ENCODE measurements around the gene ITM2C.
A peak's percentile ranks its signal among the peaks of the same experiment; 100 is the strongest.

The ITM2C gene

DNA sequence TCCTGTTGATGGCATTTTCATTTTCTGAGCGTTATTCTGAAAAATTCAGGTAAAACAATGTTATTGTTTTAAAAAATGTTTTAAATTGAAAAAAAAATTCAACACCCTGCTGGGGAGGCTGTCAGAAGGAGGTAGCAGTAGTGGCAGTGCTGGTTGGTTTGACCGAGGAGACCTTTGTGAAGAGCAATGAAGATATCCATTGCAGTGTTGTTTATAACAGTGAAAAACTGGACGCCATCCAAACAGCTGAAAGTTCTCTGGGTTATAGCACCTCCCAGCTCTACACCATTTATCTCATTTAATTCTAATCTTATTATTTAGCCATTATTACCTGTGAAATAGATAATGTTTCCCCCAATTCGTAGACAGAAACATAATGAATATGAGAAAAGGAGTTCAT is 12.6 kb upstream of the ITM2C start:
- DNase-seq (ENCODE audit: low spot score): no peak

DNA sequence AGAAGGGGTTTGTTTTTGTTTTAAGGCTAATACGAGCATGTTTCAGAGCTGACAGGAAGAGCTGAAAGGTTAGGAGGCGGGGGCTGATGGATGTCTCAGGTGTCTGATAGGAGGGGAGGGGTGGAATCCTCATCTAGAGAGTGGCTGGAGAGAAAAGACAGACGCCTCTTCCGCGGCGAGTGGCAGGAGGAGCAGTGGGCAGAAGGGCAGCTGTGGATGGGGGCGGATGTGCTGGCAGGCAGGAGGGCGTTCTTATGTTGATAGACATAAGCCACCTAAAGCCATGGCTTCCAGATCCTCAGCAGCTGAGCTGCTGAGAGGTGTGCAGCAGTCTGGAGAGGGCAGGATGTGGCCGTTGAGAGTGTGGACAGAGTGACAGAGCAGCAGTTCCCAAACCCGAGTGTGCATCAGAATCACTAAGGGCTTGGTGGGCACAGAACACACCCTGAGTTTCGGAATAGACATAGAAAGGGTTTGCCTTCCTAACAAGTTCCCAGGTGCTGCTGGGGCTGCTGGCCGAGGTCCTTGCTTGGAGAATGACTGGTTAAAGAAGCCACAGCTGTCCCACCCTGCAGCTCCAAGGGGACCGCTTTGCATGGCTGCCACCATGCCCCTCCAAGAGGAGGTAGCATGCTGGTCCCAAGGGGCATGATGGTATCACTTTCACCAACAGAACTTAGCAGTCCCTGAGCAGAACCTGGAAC is 3.0 kb upstream of the ITM2C start:
- no peak for DNase-seq (ENCODE audit: low spot score)

DNA sequence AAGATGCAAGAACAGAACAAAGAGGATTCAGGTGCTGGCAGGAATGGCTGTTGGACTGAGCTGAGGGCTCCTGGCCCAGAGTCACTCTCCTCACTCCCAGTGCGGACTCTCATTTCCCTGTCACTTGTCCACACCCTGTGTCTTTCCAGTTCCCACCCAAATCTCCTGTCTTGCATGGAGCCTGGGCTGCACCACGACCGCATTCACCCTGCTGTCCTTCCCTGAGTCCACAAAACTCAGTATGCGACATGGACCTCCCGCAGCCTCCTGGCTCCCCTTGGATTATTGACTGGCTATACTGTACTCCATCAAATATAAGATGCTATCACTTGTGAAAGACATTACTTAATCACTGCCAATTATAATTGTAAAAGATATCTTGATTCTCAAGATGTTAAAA is 2.5 kb upstream of the ITM2C start:
- no peak for DNase-seq (ENCODE audit: low spot score)

DNA sequence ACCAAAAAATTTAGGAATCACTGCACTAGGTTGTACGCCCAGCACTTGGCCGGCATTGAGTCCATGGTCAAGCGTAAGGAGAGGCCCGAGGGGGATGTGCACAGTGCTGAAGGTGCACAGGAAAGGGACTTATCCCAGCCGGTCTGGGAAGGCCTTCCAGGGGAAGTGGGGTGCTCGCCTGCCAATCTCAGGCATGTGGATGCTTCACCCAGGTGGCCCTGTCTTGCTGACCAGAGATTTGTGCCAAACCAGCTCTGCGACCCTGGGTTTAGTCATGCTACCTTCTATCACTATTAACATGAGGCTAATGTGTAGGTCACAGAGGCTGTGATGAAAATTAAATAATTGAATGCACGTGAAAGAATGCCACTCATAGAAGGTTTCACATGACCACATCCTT is 1.7 kb upstream of the ITM2C start:
- no peak for DNase-seq (ENCODE audit: low spot score)

DNA sequence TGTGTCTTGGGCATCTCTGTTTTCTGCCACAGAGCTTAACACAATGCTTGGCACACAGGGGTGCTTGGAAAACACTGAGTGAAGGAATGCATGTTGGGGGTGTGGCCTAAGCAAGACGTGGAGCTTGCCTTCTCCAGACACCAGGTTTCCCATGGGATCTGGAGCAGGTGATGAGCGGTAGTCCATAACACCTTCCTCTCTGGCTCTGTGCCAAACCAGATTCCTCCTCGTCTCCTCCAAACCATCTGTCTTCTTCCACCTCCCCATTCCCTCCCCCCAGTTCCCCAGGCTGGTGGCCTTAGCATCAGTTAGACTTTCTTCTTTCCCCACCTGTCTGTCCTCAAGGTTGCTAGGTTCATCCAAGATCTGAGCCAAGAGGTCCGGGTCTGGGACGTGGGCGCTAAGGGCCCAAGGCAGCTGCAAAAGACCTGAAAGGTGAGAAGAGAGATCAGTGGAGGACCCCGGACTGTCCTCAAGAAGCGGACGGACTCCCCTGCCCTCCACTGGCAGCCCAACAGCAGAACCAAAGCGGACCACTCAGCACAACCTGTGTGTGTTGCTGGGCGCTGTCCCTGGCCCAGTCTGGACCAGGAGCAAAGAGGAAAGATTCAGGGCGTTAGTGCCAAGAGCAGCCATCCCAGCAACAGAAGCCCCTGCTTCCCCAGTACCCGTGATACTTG is 1.2 kb upstream of the ITM2C start:
- no peak for DNase-seq (ENCODE audit: low spot score)

DNA sequence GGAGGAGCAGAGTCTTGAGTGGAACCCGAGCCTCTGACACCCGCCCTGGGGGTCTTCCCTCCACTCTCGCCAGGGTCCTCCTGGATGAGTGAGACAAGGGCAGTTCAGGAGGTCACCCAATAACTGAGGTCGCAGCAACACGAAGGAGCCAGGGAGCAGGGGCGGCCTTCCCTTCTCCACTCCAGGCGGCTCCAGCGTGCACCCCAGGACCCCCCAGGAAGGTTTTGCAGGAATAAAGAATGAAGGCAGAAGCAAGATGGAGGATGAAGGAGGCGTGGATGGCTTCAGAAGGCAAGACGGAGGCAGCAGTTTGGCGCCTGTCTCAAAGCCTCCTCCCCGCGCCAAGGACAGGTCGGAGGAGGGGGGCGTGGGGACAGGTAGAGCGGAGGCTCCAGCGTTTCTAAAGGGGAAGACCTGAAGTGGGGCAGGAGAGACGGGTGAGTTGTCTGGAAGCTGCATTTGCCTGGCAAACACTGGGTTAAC is 579 bp upstream of the ITM2C start:
- DNase-seq (ENCODE audit: low spot score): no peak

DNA sequence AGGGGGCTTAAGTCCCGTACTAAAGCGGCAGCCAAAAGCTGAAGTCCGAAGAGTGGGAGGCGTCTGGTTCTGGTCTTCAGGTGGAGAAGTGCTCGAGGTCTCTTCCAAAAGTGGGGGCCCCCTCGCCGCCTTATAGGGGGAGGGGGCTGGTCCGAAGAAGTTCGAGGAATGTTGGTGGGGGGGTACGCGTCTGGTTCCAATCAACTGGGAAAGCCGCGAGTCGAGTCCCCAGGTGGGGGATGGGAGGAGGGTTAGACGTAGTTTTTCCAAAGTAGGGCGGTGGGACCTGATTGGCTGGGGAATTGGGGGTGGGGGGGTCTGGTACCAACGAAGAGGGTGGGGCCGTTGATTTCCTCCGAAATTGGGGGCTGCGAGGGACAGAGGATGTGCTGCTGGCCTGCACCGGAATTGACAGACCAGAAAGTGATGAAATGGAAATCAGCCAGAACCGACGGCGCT is 594 bp downstream of the ITM2C start:
- DNase-seq (ENCODE audit: low spot score): no peak

DNA sequence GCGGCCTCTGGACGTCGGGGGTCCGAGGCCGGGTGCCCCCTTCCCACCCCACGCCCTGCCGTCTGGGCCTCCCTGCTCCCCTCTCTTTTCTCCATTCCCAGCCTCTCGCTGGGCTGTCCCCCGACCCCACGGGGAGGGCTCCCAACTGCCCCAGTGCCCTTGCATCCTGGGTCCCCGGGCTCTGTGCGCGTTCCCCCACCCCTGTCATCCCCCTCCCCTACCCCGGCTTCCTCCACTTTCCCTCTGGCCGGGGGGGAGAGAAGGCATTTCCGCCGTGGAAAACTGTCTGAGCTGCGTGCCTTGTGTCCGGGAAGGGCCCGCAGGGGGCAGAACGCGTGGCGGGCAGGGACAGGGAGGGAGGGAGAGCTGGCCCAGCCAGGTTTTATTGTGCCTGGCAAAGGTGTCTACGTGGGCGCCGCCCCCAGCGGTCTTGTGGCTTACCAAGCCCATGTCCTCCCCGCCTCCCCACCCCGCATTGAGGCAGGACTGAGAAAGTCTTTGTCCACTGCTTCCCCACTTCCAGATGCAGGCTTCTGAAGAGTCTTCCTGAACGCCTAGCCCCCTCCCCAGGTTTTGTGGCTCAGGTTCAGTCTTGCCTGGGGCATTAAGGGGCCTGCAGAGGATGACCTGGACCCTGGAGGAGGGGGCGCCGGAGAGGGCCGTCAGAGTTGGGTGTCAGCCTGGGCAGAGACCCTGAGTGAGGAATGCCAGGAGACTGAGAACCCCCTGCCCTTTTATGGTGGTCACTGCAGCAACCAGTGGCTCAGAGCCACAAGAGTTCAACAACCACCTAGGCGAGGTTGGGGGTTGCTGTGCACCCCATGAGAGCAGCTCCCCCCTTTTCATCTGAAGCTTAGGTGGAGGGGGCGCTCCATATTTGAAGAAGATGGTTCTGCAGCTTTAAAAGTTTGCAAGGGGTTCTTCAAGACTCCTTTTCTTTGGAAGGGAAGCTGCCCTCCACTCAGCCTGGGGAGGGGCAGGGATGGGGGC is 1.3 kb downstream of the ITM2C start:
- DNase-seq (ENCODE audit: low spot score): peak; percentile 73

DNA sequence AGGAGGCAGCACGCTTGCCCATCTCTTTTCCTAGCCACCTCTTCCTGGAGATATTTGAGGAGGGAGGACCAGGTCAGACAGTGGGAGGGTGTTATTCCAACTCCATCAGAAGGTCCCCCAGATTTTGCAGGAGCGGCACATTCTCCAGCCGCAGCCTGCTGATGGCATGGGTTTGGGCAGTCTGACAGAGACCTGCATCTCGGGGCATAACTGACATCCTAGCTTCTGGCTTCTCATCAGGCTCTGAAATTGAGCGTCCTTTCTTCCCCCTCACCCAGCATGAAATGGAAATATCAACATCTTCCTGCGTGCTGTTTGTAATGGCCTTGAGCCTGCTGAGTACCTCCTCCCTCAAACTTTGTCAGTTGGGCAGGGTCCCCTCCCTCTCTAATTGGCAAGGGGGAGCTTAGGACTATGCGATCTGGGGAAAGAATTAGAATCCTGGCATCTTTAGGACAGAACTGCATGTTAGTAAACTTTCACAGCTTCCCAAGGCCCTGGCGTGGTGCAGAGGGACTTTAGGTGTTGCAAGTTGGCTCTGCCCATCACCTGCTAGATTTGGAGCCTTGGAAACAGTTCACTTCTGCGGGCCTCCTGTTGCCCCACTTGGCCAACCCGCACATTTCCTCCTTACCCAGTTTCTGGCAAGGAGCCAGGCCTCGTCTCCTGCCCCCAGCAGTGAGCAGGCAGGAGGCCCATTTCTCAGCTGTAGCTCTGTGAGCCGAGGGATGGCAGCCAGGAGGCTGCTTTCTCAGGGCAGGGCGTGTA is 2.2 kb downstream of the ITM2C start:
- no peak for DNase-seq (ENCODE audit: low spot score)

DNA sequence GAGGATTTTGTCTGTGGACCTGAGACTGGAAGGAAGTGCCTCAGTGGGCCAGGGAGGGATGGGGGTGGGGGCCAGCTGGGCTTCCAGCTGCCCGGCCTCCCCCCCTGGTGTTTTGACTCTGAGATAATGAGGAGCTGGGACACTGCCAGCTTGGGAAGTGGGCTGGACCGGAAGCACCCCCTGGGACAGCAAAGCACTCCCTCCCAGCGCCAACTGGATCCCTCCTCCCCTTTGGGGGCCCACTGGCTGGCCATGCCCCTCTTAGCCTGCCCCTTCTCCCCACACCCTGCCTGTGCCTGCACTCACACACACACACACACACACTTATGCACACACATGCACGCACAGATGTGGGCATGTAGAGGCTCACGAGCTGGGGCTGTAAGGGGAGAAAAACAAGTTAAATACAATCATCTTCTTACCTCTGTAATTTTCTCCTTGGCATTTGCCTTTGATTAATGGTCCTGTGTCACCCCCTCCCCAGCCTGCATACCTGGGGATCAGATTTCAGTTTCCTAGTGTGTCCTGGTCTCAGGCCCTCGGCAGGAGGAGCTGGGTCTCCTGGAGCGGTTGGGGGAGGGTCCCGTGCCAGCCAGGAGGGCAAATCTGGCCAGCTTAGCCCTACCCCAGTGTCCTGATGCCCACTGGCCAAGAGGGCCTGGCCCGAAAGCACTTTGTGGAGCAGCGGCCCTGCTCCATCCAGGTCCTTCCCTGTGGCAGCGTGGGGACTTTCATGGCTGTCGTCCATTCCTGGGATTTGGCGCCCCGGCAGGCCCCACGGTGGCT is 3.6 kb downstream of the ITM2C start:
- no peak for DNase-seq (ENCODE audit: low spot score)

DNA sequence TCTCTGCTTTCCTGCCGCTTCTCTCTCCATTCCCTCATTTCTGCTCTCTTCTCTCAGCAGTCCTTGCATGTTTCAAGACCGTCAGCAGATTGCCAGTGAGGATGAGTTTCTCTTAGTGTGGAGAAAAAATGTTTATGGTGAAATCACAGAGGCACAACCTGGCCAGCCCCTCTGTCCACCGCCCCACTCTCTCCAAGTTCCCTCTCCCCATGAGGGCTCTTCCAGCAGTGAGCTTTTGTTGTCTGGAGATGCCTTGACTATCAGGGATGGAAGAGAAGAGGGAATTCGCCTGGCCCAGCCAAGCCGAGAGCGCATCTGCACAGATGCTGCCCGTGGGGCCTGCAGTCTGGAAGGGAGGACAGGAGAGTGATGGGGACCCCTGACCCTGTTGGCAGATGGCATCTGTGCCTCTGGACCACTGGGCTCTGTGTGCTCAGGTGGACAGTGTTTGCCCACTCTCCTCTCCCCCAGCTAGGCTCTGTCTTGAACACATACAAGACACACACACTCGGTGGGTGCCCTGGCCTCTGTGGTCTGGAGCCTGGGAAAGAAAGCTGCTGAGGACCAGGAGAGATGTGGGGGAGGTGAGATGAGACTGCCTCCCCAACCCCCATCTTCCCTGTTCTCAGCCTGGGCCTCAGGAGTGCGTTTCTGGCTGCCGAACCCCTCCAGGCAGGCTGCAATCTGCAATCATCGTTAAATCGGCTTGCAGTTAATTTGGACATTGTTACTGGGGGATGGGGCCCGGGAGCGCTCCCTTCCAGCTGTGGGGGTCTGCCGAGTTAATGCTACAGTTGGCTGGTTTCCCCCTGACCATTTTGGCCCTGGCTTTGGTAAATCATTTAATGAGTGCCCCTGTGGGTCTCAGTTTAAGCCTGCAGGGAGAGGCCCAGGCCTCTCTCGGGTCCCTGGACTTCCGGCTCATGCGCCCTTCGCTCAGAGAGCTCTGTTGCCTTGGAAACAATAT is 4.5 kb downstream of the ITM2C start:
- DNase-seq (ENCODE audit: low spot score): no peak

DNA sequence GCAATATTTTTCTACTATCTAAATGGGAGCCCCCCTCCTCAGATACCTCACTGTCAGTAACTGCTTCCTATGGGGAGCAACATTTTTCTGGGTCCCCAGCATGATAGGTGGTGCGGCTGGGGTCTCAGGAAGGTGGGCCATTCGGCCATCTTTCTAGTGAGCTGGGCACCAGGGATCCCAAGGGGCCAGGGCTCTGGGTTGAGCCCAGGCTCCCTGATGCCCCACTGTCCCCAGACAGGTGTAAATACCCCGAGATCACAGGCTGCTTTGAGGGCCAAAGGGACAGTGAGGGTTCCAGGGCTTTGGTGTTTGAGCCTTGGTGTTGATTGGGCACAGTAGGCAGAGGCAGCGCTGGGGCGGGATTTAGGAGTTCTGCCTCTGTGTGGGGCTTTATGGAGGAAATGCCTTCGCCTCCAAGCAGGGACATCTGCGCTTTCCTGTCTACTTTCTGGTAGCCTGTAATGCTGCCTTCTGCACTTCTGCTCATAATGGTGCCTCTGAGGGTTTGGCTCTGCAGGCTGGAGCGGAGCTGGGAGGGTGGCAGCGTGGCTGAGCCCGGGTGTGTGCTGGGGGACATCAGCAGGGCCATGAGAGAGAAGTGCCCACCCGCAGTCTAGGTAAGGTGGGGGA is 5.3 kb downstream of the ITM2C start:
- no peak for DNase-seq (ENCODE audit: low spot score)

DNA sequence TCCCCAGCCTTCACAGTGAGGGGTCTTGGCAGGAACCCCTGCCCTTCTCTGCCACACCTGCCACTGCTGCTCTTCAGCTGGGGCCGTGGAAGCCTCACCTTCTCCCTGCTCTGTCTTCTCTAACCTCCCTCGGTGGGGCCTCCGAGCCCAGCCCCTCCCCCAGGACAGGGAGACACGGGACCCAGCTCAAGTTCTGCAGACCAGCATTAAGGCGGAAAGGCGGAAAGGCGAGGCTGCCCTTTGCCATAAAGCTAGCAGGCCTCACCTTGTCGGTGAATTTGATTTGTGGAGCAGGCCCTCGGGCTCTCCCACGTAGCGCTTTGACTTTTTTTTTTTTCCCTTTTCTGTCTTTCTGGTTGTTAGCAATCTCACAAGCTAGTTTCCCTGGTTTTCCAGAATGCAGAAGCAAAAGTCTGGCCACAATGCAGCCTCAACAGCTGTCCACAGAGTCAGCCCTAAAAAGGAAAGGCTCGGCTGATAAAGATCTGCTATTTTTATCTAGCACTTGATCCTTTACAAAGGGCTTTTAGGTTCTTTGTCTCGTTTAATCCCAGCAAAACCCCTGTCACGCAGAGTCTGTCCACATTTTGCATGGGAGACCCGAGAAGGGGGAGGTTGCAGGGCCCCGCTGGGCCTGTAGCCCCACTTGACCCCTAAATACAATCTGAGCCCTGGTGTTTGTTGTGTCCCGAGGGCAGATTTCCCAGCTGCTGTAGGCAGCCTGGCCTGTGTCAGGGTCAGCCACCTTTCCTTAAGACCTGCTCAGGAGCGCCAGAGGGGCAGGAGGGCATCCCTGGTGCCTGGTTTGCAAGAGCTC is 6.0 kb downstream of the ITM2C start:
- peak; percentile 72 for DNase-seq (ENCODE audit: low spot score)

DNA sequence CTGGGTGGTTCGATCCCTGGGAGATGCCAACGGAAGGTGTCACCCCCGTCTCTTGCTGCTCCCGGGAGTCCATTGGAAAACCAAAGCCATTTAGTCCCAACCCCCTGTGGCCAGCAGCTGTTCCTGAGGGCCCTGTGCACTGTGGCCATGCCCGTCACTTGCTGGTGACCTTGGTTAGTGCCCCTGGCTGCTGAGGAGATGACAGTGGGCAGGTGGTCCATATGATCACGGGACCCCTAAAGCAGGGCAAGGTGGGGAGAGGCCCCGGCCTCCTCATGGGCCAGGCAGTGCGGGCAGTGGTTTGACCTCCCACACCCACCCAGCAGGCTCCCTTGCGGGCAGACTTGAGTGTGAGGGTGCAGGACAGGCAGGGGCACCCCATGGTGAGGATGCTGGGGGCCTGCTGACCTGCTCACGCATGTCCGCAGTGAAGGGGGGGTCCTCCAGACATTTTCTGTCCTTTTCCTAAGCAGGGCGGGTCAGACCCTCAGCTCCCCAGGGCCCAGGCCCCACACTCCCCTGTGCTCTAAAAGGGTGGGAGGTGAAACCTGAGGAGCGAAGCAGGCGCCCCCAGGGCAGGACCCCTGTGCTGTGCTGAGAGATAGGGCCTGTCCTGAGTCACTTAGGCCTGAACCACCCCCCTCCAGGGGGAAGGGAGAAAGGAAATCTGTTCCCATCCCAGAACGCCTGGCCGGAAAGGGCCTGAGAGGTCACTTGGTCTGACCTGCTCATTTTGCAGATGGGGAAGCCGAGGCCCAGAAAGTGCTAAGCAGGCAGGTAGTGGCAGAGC is 6.8 kb downstream of the ITM2C start:
- DNase-seq (ENCODE audit: low spot score): peak; percentile 53

DNA sequence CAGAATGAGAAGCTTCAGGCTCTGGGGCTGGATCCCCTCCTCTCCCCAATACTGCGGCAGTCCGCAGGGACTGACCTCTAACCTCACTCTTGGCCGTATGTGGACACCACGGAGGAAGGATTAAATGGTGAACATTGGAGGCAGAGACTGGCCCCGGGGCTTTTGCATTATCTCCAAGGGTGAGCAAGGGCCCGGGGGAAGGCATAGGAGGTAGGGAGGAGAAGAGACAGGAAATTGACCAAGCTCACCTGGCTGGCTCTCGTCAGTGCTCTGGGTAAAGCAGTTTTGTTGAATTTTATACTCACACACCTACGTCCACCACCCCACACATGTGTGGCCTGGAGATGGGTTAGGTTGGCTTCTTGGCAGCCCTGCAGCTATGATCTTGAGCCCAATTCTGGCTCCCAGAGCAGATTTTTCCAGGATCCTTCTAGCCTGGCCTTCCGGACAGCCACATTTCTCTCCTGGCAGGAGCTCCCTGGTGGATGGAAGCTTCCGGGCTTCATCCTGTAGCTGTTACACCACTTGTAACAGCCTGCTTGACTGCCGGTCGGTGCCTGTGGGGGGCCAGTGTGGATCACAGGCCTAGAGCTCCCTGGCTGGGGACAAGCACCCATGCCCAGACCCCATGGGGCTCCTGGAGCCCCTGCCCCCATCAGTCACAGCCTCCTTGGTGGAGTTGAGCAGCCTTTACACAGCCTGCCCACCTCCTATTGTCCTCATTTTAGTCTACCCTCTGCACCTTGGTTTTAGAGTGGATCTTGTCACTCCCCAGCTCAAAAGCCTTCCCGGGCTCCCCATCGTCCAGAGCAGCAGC is 7.6 kb downstream of the ITM2C start:
- DNase-seq (ENCODE audit: low spot score): no peak

DNA sequence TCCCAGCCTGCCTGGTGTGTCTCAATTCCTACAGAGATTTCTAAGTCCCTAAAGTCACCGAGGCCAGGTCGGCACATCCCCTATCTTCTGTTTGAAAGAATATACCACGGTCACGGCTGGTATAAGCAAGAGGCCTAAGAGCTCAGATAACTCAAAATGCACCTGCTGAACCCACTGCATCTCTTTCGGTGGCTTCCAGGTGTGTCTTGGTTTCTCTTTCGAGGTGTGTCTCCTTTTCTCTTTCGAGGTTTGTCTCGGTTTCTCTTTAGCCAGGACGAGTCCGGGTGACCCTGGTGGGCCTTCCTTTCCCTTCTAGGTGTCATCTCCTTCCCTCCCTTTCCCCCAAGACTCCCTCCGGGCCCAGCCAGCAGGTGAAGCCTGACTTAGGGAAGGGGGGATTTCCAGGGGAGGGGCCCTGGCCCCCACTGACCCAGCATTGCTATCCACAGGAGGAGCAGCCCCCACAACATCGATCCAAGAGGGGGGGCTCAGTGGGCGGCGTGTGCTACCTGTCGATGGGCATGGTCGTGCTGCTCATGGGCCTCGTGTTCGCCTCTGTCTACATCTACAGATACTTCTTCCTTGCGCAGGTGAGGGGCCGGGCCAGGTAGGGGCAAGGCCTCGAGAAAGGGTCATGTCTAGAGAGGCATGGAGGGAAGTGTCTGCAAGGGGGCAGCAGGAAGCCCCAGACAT is 8.4 kb downstream of the ITM2C start:
- DNase-seq (ENCODE audit: low spot score): no peak

All from ecto neural progenitor cell (in vitro differentiated cells).